Keratinocyte (primary cell): Measurements from ENCODE around the gene DACT2.

ENCODE experiments used
- CTCF ChIP-seq, 3 experiments: IDR thresholded peaks in 1 of 3; conservative IDR thresholded peaks in 1 of 3; optimal IDR thresholded peaks in 1 of 3; 2 replicates in 2 of 3; 3 replicates in 1 of 3; pipeline versions ENCODE3 to v1.5.1; 2011; ENCODE audit warnings: low read length in 3 of 3, mild to moderate bottlenecking in 3 of 3, moderate library complexity in 2 of 3, control low read depth in 1 of 3, inconsistent platforms in 1 of 3; ENCODE audit not compliant: insufficient read depth in 2 of 3; ENCODE audit errors: extremely low read depth in 1 of 3
- EZH2 ChIP-seq: IDR thresholded peaks from one replicate; pipeline ENCODE4 v1.6.1; 2012; ENCODE audit warnings: inconsistent platforms, mild to moderate bottlenecking, low read length, moderate library complexity

GRCh38 chr6:168368936-168369335, 49.4 kb upstream of the DACT2 start:
- TF ChIP-seq CTCF (optimal IDR thresholded peaks at IDR 0.05 in 1 of 3, IDR thresholded peaks at IDR 0.05 in 1 of 3, conservative IDR thresholded peaks at IDR 0.05 in 1 of 3; ENCODE audit: extremely low read depth in 1 of 3, insufficient read depth in 2 of 3, low read length in 3 of 3) (no peak), EZH2 (no peak)
